ENCODE measurements around the gene CFAP65. TPM values are rescaled to one million over a fixed set of nuclear protein-coding genes. Genes with fewer than 3 reads are reported as not detected.

Gene CFAP65
- total and polyA plus RNA-seq, 2 of the 4 experiments (the other 2 are of a cell fraction): not detected

DNA sequence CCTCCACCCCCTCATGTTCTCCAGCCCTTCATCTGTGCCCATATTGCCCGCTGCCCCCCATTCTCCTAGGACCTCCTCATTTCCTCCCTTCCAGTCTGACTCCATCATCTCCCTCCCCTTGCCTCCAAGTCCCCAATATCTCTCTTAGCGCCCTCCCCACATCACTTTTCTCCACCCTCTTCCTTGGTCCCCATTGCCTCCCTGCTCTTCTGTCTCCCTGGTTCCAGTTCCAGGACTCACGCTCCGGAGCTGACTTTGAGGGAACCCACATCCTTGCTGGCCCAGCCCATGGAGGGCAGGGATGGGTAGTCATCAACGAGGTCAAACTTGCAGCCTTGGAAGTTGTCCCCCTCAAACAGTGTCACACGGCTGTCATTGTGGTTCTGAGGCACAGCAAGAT is 50.7 kb downstream of the CFAP65 start:
- no peak overlapping the region for H2BK5ac ChIP-seq (ENCODE audit: low read depth, low read length, poor library complexity, severe bottlenecking)
- H4K8ac ChIP-seq (ENCODE audit: low read depth in 2 of 2, low read length in 2 of 2): no peak overlapping the region
- H3K27me3 ChIP-seq (ENCODE audit: control insufficient read depth, insufficient read depth, low read length): peaks cover 97% of the 10 kb centered on the region
- ChIA-PET CTCF (no interaction called here), POLR2A (ENCODE audit: unreplicated experiment) (no interaction called here)
- H3K4ac ChIP-seq (ENCODE audit: low read depth, low read length): no peak overlapping the region
- H2BK120ac ChIP-seq (ENCODE audit: low read depth, low read length): no peak overlapping the region
- dilution Hi-C loops (cut with HindIII; ENCODE audit: low sequenced_read_pairs, unreplicated experiment): no loop called here
- H3K23ac ChIP-seq (ENCODE audit: low read depth, low read length): no peak overlapping the region
- intact Hi-C loops (cut with micrococcal nuclease): no loop called here
- H3K4me3 ChIP-seq (ENCODE audit: insufficient read depth, low read depth, low read length): no peak overlapping the region
- no peaks in the 10 kb centered on the region for H3K36me3 ChIP-seq (ENCODE audit: control insufficient read depth, insufficient read depth, low read length)
- no peak overlapping the region for H3K9ac ChIP-seq (ENCODE audit: low read depth, low read length)
- BruUV-seq (replicated peaks): no TSS peak
- no peak overlapping the region for H4K5ac ChIP-seq (ENCODE audit: low read depth, low read length)
- no peak for ATAC-seq (ENCODE audit: low read depth)
- H4K20me1 ChIP-seq (ENCODE audit: insufficient read depth, low read length): peaks cover 3% of the 10 kb centered on the region; the same call in 1 of the 2 replicates
- no peak overlapping the region for H2AK5ac ChIP-seq (ENCODE audit: low read depth, low read length)
- in situ Hi-C loops (cut with MboI; ENCODE audit: low sequenced_read_pairs): no loop called here
- no peak for DNase-seq
- no peak overlapping the region for H3K18ac ChIP-seq (ENCODE audit: low read depth, low read length)
- H2BK15ac ChIP-seq (ENCODE audit: low read depth, low read length): no peak overlapping the region
- H2AK9ac ChIP-seq (replicated peaks; ENCODE audit: low read depth, low read length, poor library complexity): no peak overlapping the region
- H4K91ac ChIP-seq (ENCODE audit: insufficient read depth, low read depth, low read length): no peak overlapping the region
- no peak overlapping the region for H2AFZ ChIP-seq (replicated peaks; ENCODE audit: low read length, poor library complexity)
- H3K9me3 ChIP-seq (ENCODE audit: control insufficient read depth, insufficient read depth, low read length): no peaks in the 10 kb centered on the region
- H3K4me1 ChIP-seq (ENCODE audit: control insufficient read depth, insufficient read depth, low read length): no peaks in the 10 kb centered on the region; the same call in 1 of the 2 replicates
- no peak overlapping the region for H3K14ac ChIP-seq (replicated peaks; ENCODE audit: low read depth, low read length)
- no peak overlapping the region for H2BK20ac ChIP-seq (ENCODE audit: low read depth, low read length)
- WGBS, 2 experiments (ENCODE audit: extremely low coverage in 2 of 2, insufficient read length in 1 of 2): 6% methylated on average over 3 of the region's 6 CpGs; no CpG with 5 or more reads in 1 of the 2 experiments
- TF ChIP-seq RCOR1 (IDR thresholded peaks at IDR 0.05; ENCODE audit: insufficient replicate concordance, low read length) (no peak), MAZ (IDR thresholded peaks at IDR 0.05; ENCODE audit: borderline replicate concordance, low read depth, low read length) (no peak), FOS (IDR thresholded peaks at IDR 0.05; ENCODE audit: low read depth, low read length) (no peak), CHD1 (IDR thresholded peaks at IDR 0.05; ENCODE audit: low read depth, low read length) (no peak), RFX5 (IDR thresholded peaks at IDR 0.05; ENCODE audit: low read depth, low read length) (no peak), SMC3 (IDR thresholded peaks at IDR 0.05; ENCODE audit: low read depth, low read length) (no peak), BHLHE40 (IDR thresholded peaks at IDR 0.05; ENCODE audit: low read depth, low read length) (no peak), MAFK (IDR thresholded peaks at IDR 0.05; ENCODE audit: low read depth, low read length) (no peak), NFE2L2 (IDR thresholded peaks at IDR 0.05; ENCODE audit: low read depth, low read length) (no peak)
- TF ChIP-seq, protein P1, sequence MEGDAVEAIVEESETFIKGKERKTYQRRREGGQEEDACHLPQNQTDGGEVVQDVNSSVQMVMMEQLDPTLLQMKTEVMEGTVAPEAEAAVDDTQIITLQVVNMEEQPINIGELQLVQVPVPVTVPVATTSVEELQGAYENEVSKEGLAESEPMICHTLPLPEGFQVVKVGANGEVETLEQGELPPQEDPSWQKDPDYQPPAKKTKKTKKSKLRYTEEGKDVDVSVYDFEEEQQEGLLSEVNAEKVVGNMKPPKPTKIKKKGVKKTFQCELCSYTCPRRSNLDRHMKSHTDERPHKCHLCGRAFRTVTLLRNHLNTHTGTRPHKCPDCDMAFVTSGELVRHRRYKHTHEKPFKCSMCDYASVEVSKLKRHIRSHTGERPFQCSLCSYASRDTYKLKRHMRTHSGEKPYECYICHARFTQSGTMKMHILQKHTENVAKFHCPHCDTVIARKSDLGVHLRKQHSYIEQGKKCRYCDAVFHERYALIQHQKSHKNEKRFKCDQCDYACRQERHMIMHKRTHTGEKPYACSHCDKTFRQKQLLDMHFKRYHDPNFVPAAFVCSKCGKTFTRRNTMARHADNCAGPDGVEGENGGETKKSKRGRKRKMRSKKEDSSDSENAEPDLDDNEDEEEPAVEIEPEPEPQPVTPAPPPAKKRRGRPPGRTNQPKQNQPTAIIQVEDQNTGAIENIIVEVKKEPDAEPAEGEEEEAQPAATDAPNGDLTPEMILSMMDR (conservative IDR thresholded peaks at IDR 0.05; ENCODE audit: low read depth, low read length): no peak
- TF ChIP-seq, protein P2, sequence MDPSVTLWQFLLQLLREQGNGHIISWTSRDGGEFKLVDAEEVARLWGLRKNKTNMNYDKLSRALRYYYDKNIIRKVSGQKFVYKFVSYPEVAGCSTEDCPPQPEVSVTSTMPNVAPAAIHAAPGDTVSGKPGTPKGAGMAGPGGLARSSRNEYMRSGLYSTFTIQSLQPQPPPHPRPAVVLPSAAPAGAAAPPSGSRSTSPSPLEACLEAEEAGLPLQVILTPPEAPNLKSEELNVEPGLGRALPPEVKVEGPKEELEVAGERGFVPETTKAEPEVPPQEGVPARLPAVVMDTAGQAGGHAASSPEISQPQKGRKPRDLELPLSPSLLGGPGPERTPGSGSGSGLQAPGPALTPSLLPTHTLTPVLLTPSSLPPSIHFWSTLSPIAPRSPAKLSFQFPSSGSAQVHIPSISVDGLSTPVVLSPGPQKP (IDR thresholded peaks at IDR 0.05; ENCODE audit: borderline replicate concordance, low read depth, low read length): no peak
- H3K27ac ChIP-seq (ENCODE audit: insufficient read depth, low read length): no peak overlapping the region
- H3K56ac ChIP-seq (ENCODE audit: extremely low read depth, insufficient read depth, low read length): no peak overlapping the region
- H3K4me2 ChIP-seq (ENCODE audit: low read depth, low read length): no peak overlapping the region
- H3K9me1 ChIP-seq (ENCODE audit: insufficient read depth, low read length): peaks cover 3% of the 10 kb centered on the region; the same call in 1 of the 2 replicates
- H3K79me1 ChIP-seq (ENCODE audit: low read depth in 1 of 2, low read length in 2 of 2): no peaks in the 10 kb centered on the region

Measured in IMR-90 (cell line).